HepG2 (cell line): Measurements from ENCODE around the gene USP19. TPM values are rescaled to one million over a fixed set of nuclear protein-coding genes. Genes with fewer than 3 reads are reported as not detected.

Experiments
- ATAC-seq: fragments of 200-7000 bp; cut with Tn5 transposase; 3 replicates; pipeline ENCODE4 v1.9.1; 2020; ENCODE audit warnings: mild to moderate bottlenecking, moderate library complexity
- BruUV-seq: library from RNA; stranded (reverse); fragments of 400-500 nt; replicated peaks from 2 replicates; lab custom pipeline; 2021; lab: Mats Ljungman, UMichigan
- CTCF ChIA-PET: fragments of 300-600 bp; formaldehyde crosslinking; extraction: SDS; loops from one replicate; lab custom pipeline; 2021; ENCODE audit warnings: low total read pairs, inconsistent platforms, low intra/inter-chr PET ratio; lab: Yijun Ruan, JAX
- POLR2A ChIA-PET: fragments of 350-600 bp; sonication (Branson Sonifier 250); formaldehyde crosslinking; loops from one replicate; lab custom pipeline; 2020; ENCODE audit warnings: antibody characterized with exemption, inconsistent platforms; lab: Yijun Ruan, JAX
- DNase-seq: peaks from one replicate; pipeline ENCODE4 v3.0.0-alpha.2; 2015; ENCODE audit warnings: low spot score
- FAIRE-seq: peaks from 3 replicates; lab custom pipeline; 2011; peaks lifted over from hg19 to GRCh38; lab: Jason Lieb, UNC
- H2AFZ ChIP-seq: one replicate; pipeline ENCODE4 v1.6.1; 2011; ENCODE audit warnings: low read length, inconsistent platforms
- H3K27ac ChIP-seq: fragments of 300-600 bp; 3 replicates; pipeline ENCODE4 v1.8.0; 2011; ENCODE audit warnings: mixed run types, mild to moderate bottlenecking, mixed read lengths, low read length, inconsistent platforms; ENCODE audit not compliant: insufficient read depth; ENCODE audit errors: extremely low read length
- H3K27me3 ChIP-seq, 2 experiments: fragments of 200-600 bp in 1 of 2; 2 replicates in 1 of 2; 3 replicates in 1 of 2; pipeline versions ENCODE4 v1.6.0 to v1.8.0; 2011; ENCODE audit warnings: low read length in 2 of 2, mild to moderate bottlenecking in 2 of 2, moderate library complexity in 2 of 2, inconsistent platforms in 1 of 2; ENCODE audit not compliant: insufficient read depth in 2 of 2, control insufficient read depth in 1 of 2
- H3K36me3 ChIP-seq, 2 experiments: fragments of 200-600 bp in 1 of 2; replicated peaks in 1 of 2; 2 replicates in 1 of 2; 3 replicates in 1 of 2; pipeline versions ENCODE4 v1.5.1 to v1.8.0; 2011; ENCODE audit warnings: low read length in 2 of 2, inconsistent platforms in 1 of 2; ENCODE audit not compliant: insufficient read depth in 2 of 2, control insufficient read depth in 1 of 2
- H3K4me1 ChIP-seq: 2 replicates; pipeline ENCODE4 v1.5.1; 2012; ENCODE audit warnings: low read length, inconsistent platforms; ENCODE audit not compliant: insufficient read depth
- H3K4me2 ChIP-seq: 2 replicates; pipeline ENCODE4 v1.6.0; 2011; ENCODE audit warnings: low read depth, low read length, inconsistent platforms
- H3K4me3 ChIP-seq, 3 experiments: fragments of 200-600 bp in 1 of 3; sonication (generic), shearing (Covaris generic) in 1 of 3; replicated peaks in 1 of 3; 2 replicates each; pipeline ENCODE4 v1.5.1; 2011 to 2016; ENCODE audit warnings: low read length in 3 of 3, inconsistent platforms in 2 of 3, low read depth in 2 of 3, mild to moderate bottlenecking in 2 of 3, control low read depth in 1 of 3, mixed read lengths in 1 of 3; ENCODE audit not compliant: insufficient read depth in 1 of 3
- H3K79me2 ChIP-seq: one replicate; pipeline ENCODE4 v1.6.1; 2011; ENCODE audit warnings: low read length, inconsistent platforms; ENCODE audit not compliant: insufficient read depth
- H3K9ac ChIP-seq: 2 replicates; pipeline ENCODE4 v1.6.0; 2011; ENCODE audit warnings: mild to moderate bottlenecking, low read depth, low read length, inconsistent platforms; ENCODE audit not compliant: insufficient read depth
- H3K9me3 ChIP-seq: 2 replicates; pipeline ENCODE4 v1.5.1; 2012; ENCODE audit warnings: mild to moderate bottlenecking, low read length
- H4K20me1 ChIP-seq: 2 replicates; pipeline ENCODE4 v1.6.0; 2011; ENCODE audit warnings: inconsistent platforms, mild to moderate bottlenecking, low read length, moderate library complexity; ENCODE audit not compliant: insufficient read depth
- HOXA3 ChIP-seq: sonication (generic); formaldehyde crosslinking; IDR thresholded peaks from 2 replicates; pipeline ENCODE4 v1.5.0; 2020; ENCODE audit warnings: missing genetic modification reagents
- KAT8 ChIP-seq: IDR thresholded peaks from 2 replicates; pipeline ENCODE4 v1.6.1; 2016; ENCODE audit warnings: missing genetic modification reagents, missing compliant biosample characterization
- MZF1 ChIP-seq: sonication (generic); formaldehyde crosslinking; IDR thresholded peaks from 2 replicates; pipeline ENCODE4 v1.8.1; 2023; ENCODE audit warnings: mild to moderate bottlenecking, missing genetic modification reagents, borderline replicate concordance
- RBFOX2 ChIP-seq: fragments of 200-400 bp; formaldehyde crosslinking; IDR thresholded peaks from 2 replicates; pipeline ENCODE4 v1.6.1; 2017; ENCODE audit warnings: low read depth, mild to moderate bottlenecking, low read length
- RBM22 ChIP-seq: fragments of 200-400 bp; formaldehyde crosslinking; optimal IDR thresholded peaks from 2 replicates; pipeline ENCODE3; 2017; ENCODE audit warnings: mild to moderate bottlenecking, low read length, moderate library complexity
- SATB2 ChIP-seq: sonication (generic); formaldehyde crosslinking; IDR thresholded peaks from 2 replicates; pipeline ENCODE4 v1.5.0; 2020; ENCODE audit warnings: missing genetic modification reagents
- SNAPC2 ChIP-seq: sonication (generic); formaldehyde crosslinking; IDR thresholded peaks from 2 replicates; pipeline ENCODE4 v1.8.1; 2022; ENCODE audit warnings: mild to moderate bottlenecking, missing genetic modification reagents
- SRSF9 ChIP-seq: fragments of 200-400 bp; formaldehyde crosslinking; IDR thresholded peaks from 2 replicates; pipeline ENCODE4 v1.6.1; 2018; ENCODE audit warnings: borderline replicate concordance, mild to moderate bottlenecking, low read depth, low read length; ENCODE audit not compliant: insufficient read depth, poor library complexity, severe bottlenecking
- YEATS2 ChIP-seq: sonication (generic); formaldehyde crosslinking; IDR thresholded peaks from 2 replicates; pipeline ENCODE4 v1.4.0; 2020; ENCODE audit warnings: missing genetic modification reagents, borderline replicate concordance
- ZNF460 ChIP-seq: sonication (generic); formaldehyde crosslinking; IDR thresholded peaks from 2 replicates; pipeline ENCODE4 v1.5.1; 2020; ENCODE audit warnings: missing genetic modification reagents, mild to moderate bottlenecking, borderline replicate concordance
- ZNF597 ChIP-seq: sonication (generic); formaldehyde crosslinking; IDR thresholded peaks from 2 replicates; pipeline ENCODE4 v1.5.0; 2020; ENCODE audit warnings: missing genetic modification reagents
- WGBS: methylation state at CpG from one replicate; pipeline ENCODE4 v1.1.6; 2017; ENCODE audit warnings: low lambda C conversion rate; 5-methylcytosine and 5-hydroxymethylcytosine counted together
- in situ Hi-C: cut with HindIII; loops from 2 replicates; pipeline ENCODE4 v1.10.0; 2017; ENCODE audit warnings: low pct_unique_long_range_greater_than_20kb; ENCODE audit not compliant: extremely low pct_ligation_motif_present
- intact Hi-C: fragments of 100-400 bp; cut with micrococcal nuclease; formaldehyde crosslinking; loops from one replicate; pipeline ENCODE4 v1.10.0; 2022; ENCODE audit not compliant: unreplicated experiment
- polyA plus RNA-seq, 8 experiments: library from polyadenylated mRNA; depleted of rRNA in 3 of 8; stranded (reverse) in 7 of 8; unstranded in 1 of 8; fragments of >200 nt; fragmentation: Illumina TruSeq in 4 of 8; extraction: Trizol in 4 of 8; gene quantifications; 2 replicates each; pipeline versions ENCODE4 v1.2.1 to v1.2.3, GENCODE V29; 2011 to 2016; ENCODE audit warnings: low read depth in 4 of 8, missing spikeins in 1 of 8, mixed read lengths in 1 of 8; ENCODE audit not compliant: insufficient read depth in 1 of 8
- total RNA-seq, 5 experiments: library from RNA; depleted of rRNA; stranded (reverse); fragments of >200 nt; fragmentation: Illumina TruSeq; extraction: Trizol; gene quantifications; 2 replicates each; pipeline ENCODE4 v1.2.3, GENCODE V29; 2016; ENCODE audit warnings: low read depth in 1 of 5
- TF ChIP-seq, protein P1 (sequence below): sonication (generic); formaldehyde crosslinking; IDR thresholded peaks from 2 replicates; pipeline ENCODE4 v1.5.0; 2020; ENCODE audit warnings: mild to moderate bottlenecking, missing genetic modification reagents, borderline replicate concordance

USP19 gene
- total and polyA plus RNA-seq, 2 of the 13 experiments (the other 11 are each of a cell fraction or from before 2014, with no cell fraction given): 28.3 to 31.7 TPM

DNA sequence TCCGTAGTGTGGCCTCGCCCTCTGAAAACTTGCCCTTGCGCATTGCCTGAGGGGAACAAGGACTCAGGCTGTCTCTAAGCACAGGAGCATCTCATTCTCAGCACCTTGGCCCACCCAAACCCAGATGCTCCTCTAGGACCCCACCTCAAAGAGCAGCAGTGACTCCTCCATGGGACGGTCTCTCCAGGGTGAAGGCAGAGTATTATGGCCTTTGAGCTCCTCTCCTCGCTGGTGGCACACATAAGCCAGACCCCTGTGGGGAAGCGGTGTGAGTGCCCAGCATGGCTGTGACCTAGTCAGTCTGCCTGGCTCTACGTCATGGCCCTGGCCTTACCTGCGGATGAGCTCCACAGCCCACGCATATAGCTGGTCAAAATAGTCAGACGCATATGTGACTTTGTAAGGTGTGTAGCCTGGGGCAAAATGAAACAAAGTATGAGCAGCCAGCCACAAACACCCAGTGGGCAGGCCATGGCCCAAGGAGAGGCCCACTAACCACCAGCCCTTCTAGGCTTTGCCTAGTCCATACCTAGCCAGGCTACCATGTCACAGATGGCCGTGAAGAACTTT is 20.5 kb downstream of the USP19 start:
- intact Hi-C loops (no loop called here), in situ Hi-C loops (no loop called here)
- no peaks in the 10 kb centered on the region for H4K20me1 ChIP-seq
- peaks cover 19% of the 10 kb centered on the region for H3K4me1 ChIP-seq
- no peak overlapping the region for H2AFZ ChIP-seq
- no peak overlapping the region for H3K9ac ChIP-seq
- no peaks in the 10 kb centered on the region for H3K9me3 ChIP-seq
- H3K4me3 ChIP-seq: no peak overlapping the region
- peaks cover 18% of the 10 kb centered on the region for H3K79me2 ChIP-seq
- FAIRE-seq (no peak), ATAC-seq (no peak), DNase-seq (no peak)
- WGBS: 98% methylated on average over 8 of the region's 11 CpGs
- H3K4me2 ChIP-seq: no peak overlapping the region
- ChIA-PET POLR2A (no interaction called here), CTCF (no interaction called here)
- H3K27me3 ChIP-seq: no peaks in the 10 kb centered on the region
- TF ChIP-seq RBM22 (peak; percentile 6), RBFOX2 (0 out of 2 replicates have a peak, but pooled peaks have one; percentile 21), SNAPC2 (CRISPR knock-in tag) (no peak)
- BruUV-seq: no TSS peak
- H3K36me3 ChIP-seq: peaks cover 29 to 58% of the 10 kb centered on the region in 2 experiments
- H3K27ac ChIP-seq: no peak overlapping the region

DNA sequence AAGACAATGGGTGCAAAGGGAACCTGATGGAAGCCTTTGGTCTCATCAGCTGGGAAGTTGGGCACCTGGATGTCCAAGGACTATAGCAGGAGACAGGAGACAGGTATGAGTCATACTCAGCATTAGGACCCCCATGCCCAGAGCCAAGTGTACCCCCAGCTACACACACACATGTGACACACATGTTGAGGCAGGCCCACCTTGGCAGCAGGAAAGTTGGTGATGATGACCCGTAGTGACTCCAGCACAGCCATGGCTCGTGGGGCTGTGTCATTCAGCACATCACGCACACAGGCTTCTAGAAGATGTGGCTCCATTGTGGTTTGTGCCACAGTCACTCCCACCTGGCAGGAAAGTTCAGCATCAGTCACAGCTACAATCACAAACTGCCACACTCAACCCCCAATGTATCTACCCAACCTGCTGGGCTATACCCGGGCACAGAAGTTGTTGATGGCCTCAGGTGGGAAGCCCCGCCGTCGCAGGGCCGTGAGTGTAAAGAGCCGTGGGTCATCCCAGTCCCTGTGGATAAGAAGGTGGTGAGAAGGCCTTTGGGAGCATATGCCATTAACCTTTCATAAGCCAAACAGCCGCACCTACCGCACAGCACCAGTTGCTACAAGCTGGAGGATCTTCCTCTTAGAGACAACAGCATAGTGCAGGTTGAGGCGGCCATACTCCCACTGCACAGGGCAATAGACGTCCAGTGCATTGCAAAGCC is 21.6 kb downstream of the USP19 start:
- no peaks in the 10 kb centered on the region for H3K9me3 ChIP-seq
- no peak for ATAC-seq
- BruUV-seq: no TSS peak
- H4K20me1 ChIP-seq: no peaks in the 10 kb centered on the region
- H3K27ac ChIP-seq: no peak overlapping the region
- no peak overlapping the region for H2AFZ ChIP-seq
- H3K27me3 ChIP-seq: no peaks in the 10 kb centered on the region; a peak in 1 of 5 replicates
- FAIRE-seq: no peak
- intact Hi-C loops (no loop called here), in situ Hi-C loops (no loop called here)
- 98% methylated on average over 9 of the region's 13 CpGs for WGBS
- CTCF ChIA-PET: no interaction called here
- H3K4me2 ChIP-seq: no peak overlapping the region
- POLR2A ChIA-PET: interaction anchor here (1.4 kb wide), 1 partner anchor 22 kb away, joined by 3 read pairs; the partner anchor contains the start of gene USP19
- peaks cover 15% of the 10 kb centered on the region for H3K79me2 ChIP-seq
- no peak overlapping the region for H3K4me3 ChIP-seq
- peaks cover 29 to 58% of the 10 kb centered on the region in 2 experiments for H3K36me3 ChIP-seq
- peaks cover 22% of the 10 kb centered on the region for H3K4me1 ChIP-seq
- DNase-seq: no peak
- H3K9ac ChIP-seq: no peak overlapping the region
- TF ChIP-seq SRSF9 (no peak), SATB2 (CRISPR knock-in tag) (no peak), HOXA3 (CRISPR knock-in tag) (no peak), MZF1 (CRISPR knock-in tag) (no peak), KAT8 (no peak), ZNF460 (no peak), ZNF597 (no peak), YEATS2 (CRISPR knock-in tag) (no peak)
- TF ChIP-seq, protein P1, sequence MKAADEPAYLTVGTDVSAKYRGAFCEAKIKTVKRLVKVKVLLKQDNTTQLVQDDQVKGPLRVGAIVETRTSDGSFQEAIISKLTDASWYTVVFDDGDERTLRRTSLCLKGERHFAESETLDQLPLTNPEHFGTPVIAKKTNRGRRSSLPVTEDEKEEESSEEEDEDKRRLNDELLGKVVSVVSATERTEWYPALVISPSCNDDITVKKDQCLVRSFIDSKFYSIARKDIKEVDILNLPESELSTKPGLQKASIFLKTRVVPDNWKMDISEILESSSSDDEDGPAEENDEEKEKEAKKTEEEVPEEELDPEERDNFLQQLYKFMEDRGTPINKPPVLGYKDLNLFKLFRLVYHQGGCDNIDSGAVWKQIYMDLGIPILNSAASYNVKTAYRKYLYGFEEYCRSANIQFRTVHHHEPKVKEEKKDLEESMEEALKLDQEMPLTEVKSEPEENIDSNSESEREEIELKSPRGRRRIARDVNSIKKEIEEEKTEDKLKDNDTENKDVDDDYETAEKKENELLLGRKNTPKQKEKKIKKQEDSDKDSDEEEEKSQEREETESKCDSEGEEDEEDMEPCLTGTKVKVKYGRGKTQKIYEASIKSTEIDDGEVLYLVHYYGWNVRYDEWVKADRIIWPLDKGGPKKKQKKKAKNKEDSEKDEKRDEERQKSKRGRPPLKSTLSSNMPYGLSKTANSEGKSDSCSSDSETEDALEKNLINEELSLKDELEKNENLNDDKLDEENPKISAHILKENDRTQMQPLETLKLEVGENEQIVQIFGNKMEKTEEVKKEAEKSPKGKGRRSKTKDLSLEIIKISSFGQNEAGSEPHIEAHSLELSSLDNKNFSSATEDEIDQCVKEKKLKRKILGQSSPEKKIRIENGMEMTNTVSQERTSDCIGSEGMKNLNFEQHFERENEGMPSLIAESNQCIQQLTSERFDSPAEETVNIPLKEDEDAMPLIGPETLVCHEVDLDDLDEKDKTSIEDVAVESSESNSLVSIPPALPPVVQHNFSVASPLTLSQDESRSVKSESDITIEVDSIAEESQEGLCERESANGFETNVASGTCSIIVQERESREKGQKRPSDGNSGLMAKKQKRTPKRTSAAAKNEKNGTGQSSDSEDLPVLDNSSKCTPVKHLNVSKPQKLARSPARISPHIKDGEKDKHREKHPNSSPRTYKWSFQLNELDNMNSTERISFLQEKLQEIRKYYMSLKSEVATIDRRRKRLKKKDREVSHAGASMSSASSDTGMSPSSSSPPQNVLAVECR: no peak
